SK-N-SH treated with all-trans-retinoic acid at 6 μM for 48 hours (cell line): ENCODE data around the gene SRPRB.

Source experiments
- ATAC-seq: fragments of 200-7000 bp; cut with Tn5 transposase; 3 replicates; pipeline ENCODE4 v1.9.1; 2020; ENCODE audit warnings: mild to moderate bottlenecking, moderate library complexity
- BACH2 ChIP-seq: fragments of 250-450 bp; sonication (Bioruptor Pico); IDR thresholded peaks from 2 replicates; pipeline ENCODE4 v1.9.0; 2021; ENCODE audit warnings: mild to moderate bottlenecking, borderline replicate concordance
- CREB5 ChIP-seq: fragments of 250-450 bp; sonication (Bioruptor Pico); IDR thresholded peaks from 2 replicates; pipeline ENCODE4 v1.5.1; 2020; ENCODE audit warnings: low read depth, mild to moderate bottlenecking, moderate library complexity
- CSDC2 ChIP-seq: fragments of 250-450 bp; sonication (Bioruptor Pico); IDR thresholded peaks from 2 replicates; pipeline ENCODE4 v1.5.0; 2020; ENCODE audit warnings: mild to moderate bottlenecking, moderate library complexity
- CSRNP3 ChIP-seq: fragments of 250-450 bp; sonication (Bioruptor Pico); IDR thresholded peaks from 2 replicates; pipeline ENCODE4 v1.5.1; 2021; ENCODE audit warnings: mild to moderate bottlenecking, moderate library complexity
- ESRRG ChIP-seq: fragments of 250-450 bp; sonication (Bioruptor Pico); IDR thresholded peaks from 2 replicates; pipeline ENCODE4 v1.6.1; 2021; ENCODE audit warnings: mild to moderate bottlenecking
- GLIS3 ChIP-seq: fragments of 250-450 bp; sonication (Bioruptor Pico); IDR thresholded peaks from 2 replicates; pipeline ENCODE4 v1.5.0; 2020; ENCODE audit warnings: mild to moderate bottlenecking, moderate library complexity
- ISL1 ChIP-seq: fragments of 250-450 bp; sonication (Bioruptor Pico); IDR thresholded peaks from 2 replicates; pipeline ENCODE4 v2.1.2; 2022; ENCODE audit warnings: mild to moderate bottlenecking, moderate library complexity
- OSR1 ChIP-seq: fragments of 250-450 bp; sonication (Bioruptor Pico); IDR thresholded peaks from 2 replicates; pipeline ENCODE4 v1.8.0; 2022; ENCODE audit warnings: moderate library complexity, mild to moderate bottlenecking, inconsistent platforms
- PPARA ChIP-seq: fragments of 250-450 bp; sonication (Bioruptor Pico); IDR thresholded peaks from 2 replicates; pipeline ENCODE4 v1.5.0; 2020; ENCODE audit warnings: mild to moderate bottlenecking, borderline replicate concordance
- RARB ChIP-seq: fragments of 250-450 bp; sonication (Bioruptor Pico); IDR thresholded peaks from 2 replicates; pipeline ENCODE4 v1.8.0; 2021; ENCODE audit warnings: mild to moderate bottlenecking, moderate library complexity
- SNAI2 ChIP-seq: fragments of 250-450 bp; sonication (Bioruptor Pico); IDR thresholded peaks from 2 replicates; pipeline ENCODE4 v1.5.0; 2020; ENCODE audit warnings: mild to moderate bottlenecking, moderate library complexity
- TOX ChIP-seq: fragments of 250-450 bp; sonication (Bioruptor Pico); IDR thresholded peaks from 2 replicates; pipeline ENCODE4 v1.8.0; 2021; ENCODE audit warnings: mild to moderate bottlenecking, moderate library complexity, borderline replicate concordance
- TSHZ2 ChIP-seq: fragments of 250-450 bp; sonication (Bioruptor Pico); IDR thresholded peaks from 2 replicates; pipeline ENCODE4 v1.5.0; 2020; ENCODE audit warnings: mild to moderate bottlenecking, moderate library complexity
- ZC3H10 ChIP-seq: fragments of 250-450 bp; sonication (Bioruptor Pico); IDR thresholded peaks from 2 replicates; pipeline ENCODE4 v1.5.1; 2021; ENCODE audit warnings: mild to moderate bottlenecking, moderate library complexity
- ZFP3 ChIP-seq: fragments of 250-450 bp; sonication (Bioruptor Pico); IDR thresholded peaks from 2 replicates; pipeline ENCODE4 v1.5.0; 2020; ENCODE audit warnings: mild to moderate bottlenecking, moderate library complexity
- ZFP30 ChIP-seq: fragments of 450-650 bp; formaldehyde crosslinking; IDR thresholded peaks from 2 replicates; pipeline ENCODE4 v1.5.0; 2022; ENCODE audit warnings: mild to moderate bottlenecking, moderate library complexity
- ZNF70 ChIP-seq: fragments of 450-650 bp; formaldehyde crosslinking; IDR thresholded peaks from 2 replicates; pipeline ENCODE4 v1.5.0; 2020; ENCODE audit warnings: mild to moderate bottlenecking, moderate library complexity
- ZNF8 ChIP-seq: fragments of 450-650 bp; formaldehyde crosslinking; IDR thresholded peaks from 2 replicates; pipeline ENCODE4 v1.5.0; 2020; ENCODE audit warnings: mild to moderate bottlenecking, moderate library complexity
- TF ChIP-seq, protein P1 (sequence below): fragments of 250-450 bp; sonication (Bioruptor Pico); IDR thresholded peaks from 2 replicates; pipeline ENCODE4 v1.8.0; 2020; ENCODE audit warnings: mild to moderate bottlenecking, moderate library complexity, borderline replicate concordance
- TF ChIP-seq, protein P2 (sequence below): fragments of 250-450 bp; sonication (Bioruptor Pico); IDR thresholded peaks from 2 replicates; pipeline ENCODE4 v1.8.0; 2021; ENCODE audit warnings: low read depth, mild to moderate bottlenecking, moderate library complexity, borderline replicate concordance

SRPRB gene

GRCh38 chr3:133853063-133853924 lies 47.7 kb downstream of the SRPRB start:
- no peak for ATAC-seq
- TF ChIP-seq CREB5 (CRISPR knock-in tag) (no peak), CSDC2 (no peak), ZFP30 (CRISPR knock-in tag) (no peak), TOX (CRISPR knock-in tag) (no peak), ESRRG (CRISPR knock-in tag) (no peak)

- TF ChIP-seq ZNF8 (CRISPR knock-in tag) (no peak), CSDC2 (no peak), PPARA (CRISPR knock-in tag) (no peak), BACH2 (CRISPR knock-in tag) (no peak), ZFP30 (CRISPR knock-in tag) (no peak), GLIS3 (CRISPR knock-in tag) (no peak), RARB (no peak), ZC3H10 (CRISPR knock-in tag) (no peak), ZNF70 (CRISPR knock-in tag) (no peak), ZFP3 (CRISPR knock-in tag) (no peak), CSRNP3 (CRISPR knock-in tag) (no peak)
- TF ChIP-seq, protein P1, sequence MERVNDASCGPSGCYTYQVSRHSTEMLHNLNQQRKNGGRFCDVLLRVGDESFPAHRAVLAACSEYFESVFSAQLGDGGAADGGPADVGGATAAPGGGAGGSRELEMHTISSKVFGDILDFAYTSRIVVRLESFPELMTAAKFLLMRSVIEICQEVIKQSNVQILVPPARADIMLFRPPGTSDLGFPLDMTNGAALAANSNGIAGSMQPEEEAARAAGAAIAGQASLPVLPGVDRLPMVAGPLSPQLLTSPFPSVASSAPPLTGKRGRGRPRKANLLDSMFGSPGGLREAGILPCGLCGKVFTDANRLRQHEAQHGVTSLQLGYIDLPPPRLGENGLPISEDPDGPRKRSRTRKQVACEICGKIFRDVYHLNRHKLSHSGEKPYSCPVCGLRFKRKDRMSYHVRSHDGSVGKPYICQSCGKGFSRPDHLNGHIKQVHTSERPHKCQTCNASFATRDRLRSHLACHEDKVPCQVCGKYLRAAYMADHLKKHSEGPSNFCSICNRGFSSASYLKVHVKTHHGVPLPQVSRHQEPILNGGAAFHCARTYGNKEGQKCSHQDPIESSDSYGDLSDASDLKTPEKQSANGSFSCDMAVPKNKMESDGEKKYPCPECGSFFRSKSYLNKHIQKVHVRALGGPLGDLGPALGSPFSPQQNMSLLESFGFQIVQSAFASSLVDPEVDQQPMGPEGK (CRISPR knock-in tag) = no peak
- no peak for ATAC-seq
Observed at GRCh38 chr3:133853925-133854227, 48.3 kb downstream of the SRPRB start.

- no peak for ATAC-seq
- TF ChIP-seq, protein P2, sequence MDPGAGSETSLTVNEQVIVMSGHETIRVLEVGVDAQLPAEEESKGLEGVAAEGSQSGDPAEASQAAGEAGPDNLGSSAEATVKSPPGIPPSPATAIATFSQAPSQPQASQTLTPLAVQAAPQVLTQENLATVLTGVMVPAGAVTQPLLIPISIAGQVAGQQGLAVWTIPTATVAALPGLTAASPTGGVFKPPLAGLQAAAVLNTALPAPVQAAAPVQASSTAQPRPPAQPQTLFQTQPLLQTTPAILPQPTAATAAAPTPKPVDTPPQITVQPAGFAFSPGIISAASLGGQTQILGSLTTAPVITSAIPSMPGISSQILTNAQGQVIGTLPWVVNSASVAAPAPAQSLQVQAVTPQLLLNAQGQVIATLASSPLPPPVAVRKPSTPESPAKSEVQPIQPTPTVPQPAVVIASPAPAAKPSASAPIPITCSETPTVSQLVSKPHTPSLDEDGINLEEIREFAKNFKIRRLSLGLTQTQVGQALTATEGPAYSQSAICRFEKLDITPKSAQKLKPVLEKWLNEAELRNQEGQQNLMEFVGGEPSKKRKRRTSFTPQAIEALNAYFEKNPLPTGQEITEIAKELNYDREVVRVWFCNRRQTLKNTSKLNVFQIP (CRISPR knock-in tag) = no peak
- TF ChIP-seq OSR1 (CRISPR knock-in tag) (no peak), ISL1 (no peak), CREB5 (CRISPR knock-in tag) (no peak), TSHZ2 (CRISPR knock-in tag) (no peak), BACH2 (CRISPR knock-in tag) (no peak), ZNF8 (CRISPR knock-in tag) (no peak), CSDC2 (no peak), SNAI2 (CRISPR knock-in tag) (no peak), ESRRG (CRISPR knock-in tag) (no peak)
Observed at GRCh38 chr3:133854264-133855001, 48.8 kb downstream of the SRPRB start.
